ENCODE data around the gene ACSL6. TPM values are rescaled to one million over a fixed set of nuclear protein-coding genes. Genes with fewer than 3 reads are reported as not detected.

ACSL6 gene
- total and polyA plus RNA-seq, 2 experiments from 2014 or later = 1.7 to 2.4 TPM

DNA sequence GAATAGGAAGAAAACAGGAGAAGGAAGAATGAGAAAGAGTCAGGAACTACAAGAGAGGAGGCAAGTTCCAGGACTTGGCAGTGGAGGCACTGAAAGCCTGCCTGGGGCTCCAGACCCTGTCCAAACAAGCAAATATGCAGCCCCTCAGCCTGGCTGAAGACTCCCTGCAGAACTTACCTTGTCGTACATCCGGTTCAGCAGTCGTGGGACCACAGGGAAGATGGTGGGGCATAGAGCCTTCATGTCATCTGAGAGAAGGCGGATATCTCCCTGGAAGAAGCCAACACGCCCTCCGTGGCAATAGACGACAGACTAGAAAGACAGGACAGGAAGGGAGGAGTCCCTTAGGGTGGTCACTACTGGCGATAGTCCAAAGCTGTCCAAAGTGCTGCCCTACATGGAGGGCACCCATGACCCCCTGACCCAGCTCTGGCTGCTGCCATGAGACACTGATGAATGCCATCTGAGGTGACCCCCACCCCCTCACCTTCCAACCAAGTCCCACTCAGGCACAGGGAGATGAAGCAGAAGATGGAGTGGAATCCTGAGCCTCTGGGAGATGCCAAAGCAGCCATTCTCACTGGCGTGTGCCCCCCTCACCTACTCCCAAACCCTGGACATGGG, 38.3 kb downstream of the ACSL6 start:
- no peak overlapping the region for H3K4me2 ChIP-seq
- TF ChIP-seq EZH2phosphoT487 (IDR thresholded peaks at IDR 0.05; ENCODE audit: low read depth, severe bottlenecking, unreplicated experiment) (no peak), EZH2 (IDR thresholded peaks at IDR 0.05; ENCODE audit: borderline replicate concordance) (no peak)
- TF ChIP-seq, protein P1, sequence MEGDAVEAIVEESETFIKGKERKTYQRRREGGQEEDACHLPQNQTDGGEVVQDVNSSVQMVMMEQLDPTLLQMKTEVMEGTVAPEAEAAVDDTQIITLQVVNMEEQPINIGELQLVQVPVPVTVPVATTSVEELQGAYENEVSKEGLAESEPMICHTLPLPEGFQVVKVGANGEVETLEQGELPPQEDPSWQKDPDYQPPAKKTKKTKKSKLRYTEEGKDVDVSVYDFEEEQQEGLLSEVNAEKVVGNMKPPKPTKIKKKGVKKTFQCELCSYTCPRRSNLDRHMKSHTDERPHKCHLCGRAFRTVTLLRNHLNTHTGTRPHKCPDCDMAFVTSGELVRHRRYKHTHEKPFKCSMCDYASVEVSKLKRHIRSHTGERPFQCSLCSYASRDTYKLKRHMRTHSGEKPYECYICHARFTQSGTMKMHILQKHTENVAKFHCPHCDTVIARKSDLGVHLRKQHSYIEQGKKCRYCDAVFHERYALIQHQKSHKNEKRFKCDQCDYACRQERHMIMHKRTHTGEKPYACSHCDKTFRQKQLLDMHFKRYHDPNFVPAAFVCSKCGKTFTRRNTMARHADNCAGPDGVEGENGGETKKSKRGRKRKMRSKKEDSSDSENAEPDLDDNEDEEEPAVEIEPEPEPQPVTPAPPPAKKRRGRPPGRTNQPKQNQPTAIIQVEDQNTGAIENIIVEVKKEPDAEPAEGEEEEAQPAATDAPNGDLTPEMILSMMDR (IDR thresholded peaks at IDR 0.05; ENCODE audit: poor library complexity) = no peak
- no peaks in the 10 kb centered on the region for H3K9me3 ChIP-seq (ENCODE audit: low read depth)
- no peaks in the 10 kb centered on the region for H3K36me3 ChIP-seq (replicated peaks; ENCODE audit: insufficient read depth, low read depth)
- H3K27ac ChIP-seq = no peak overlapping the region
- WGBS (ENCODE audit: low lambda C conversion rate, missing lambda C conversion rate) = 90% methylated on average over 9 of the region's 9 CpGs
- H4K20me1 ChIP-seq (ENCODE audit: insufficient read depth, poor library complexity, severe bottlenecking) = no peaks in the 10 kb centered on the region
- peaks cover 8% of the 10 kb centered on the region for H3K4me1 ChIP-seq (ENCODE audit: insufficient read depth)
- no peaks in the 10 kb centered on the region for H3K9me2 ChIP-seq (replicated peaks; ENCODE audit: insufficient read depth)
- no peak overlapping the region for H2AFZ ChIP-seq
- H3K27me3 ChIP-seq = no peaks in the 10 kb centered on the region
- H3K4me3 ChIP-seq = no peak overlapping the region
- DNase-seq (ENCODE audit: low spot score) = no peak
- H3K79me2 ChIP-seq = no peaks in the 10 kb centered on the region

DNA sequence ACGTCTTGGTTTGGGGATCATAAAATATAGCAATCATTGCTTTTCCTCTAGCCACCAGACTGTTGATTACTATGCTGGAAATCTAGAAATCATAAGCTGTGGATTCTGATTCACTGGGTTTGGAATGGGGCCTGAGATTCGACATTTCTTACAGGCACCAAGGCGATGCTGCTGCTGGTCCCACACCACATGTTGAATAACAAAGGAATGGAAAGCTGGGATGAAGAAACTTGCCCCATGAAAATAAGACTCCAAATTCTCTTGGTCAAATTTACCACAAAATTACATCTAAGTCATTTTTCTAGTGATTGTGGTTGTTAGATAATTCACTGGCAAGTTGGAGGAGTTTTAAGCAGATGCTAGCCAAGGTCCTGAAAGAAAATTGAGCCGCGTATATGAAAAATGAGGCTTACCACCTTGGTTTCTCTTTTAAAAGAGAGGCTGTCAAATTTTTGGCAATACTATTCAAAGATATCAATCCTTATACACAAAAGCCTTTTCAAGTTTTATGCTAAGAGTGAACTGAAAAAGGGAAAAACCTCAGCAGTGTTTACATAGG, 43.0 kb downstream of the ACSL6 start:
- TF ChIP-seq, protein P1 (IDR thresholded peaks at IDR 0.05; ENCODE audit: poor library complexity) = no peak
- TF ChIP-seq EZH2phosphoT487 (IDR thresholded peaks at IDR 0.05; ENCODE audit: low read depth, severe bottlenecking, unreplicated experiment) (no peak), EZH2 (IDR thresholded peaks at IDR 0.05; ENCODE audit: borderline replicate concordance) (no peak)
- no peaks in the 10 kb centered on the region for H3K4me1 ChIP-seq (ENCODE audit: insufficient read depth)
- 92% methylated on average over 5 of the region's 5 CpGs for WGBS (ENCODE audit: low lambda C conversion rate, missing lambda C conversion rate)
- H3K36me3 ChIP-seq (replicated peaks; ENCODE audit: insufficient read depth, low read depth) = no peaks in the 10 kb centered on the region
- H3K4me2 ChIP-seq = no peak overlapping the region
- no peak overlapping the region for H2AFZ ChIP-seq
- no peaks in the 10 kb centered on the region for H3K9me3 ChIP-seq (ENCODE audit: low read depth)
- DNase-seq (ENCODE audit: low spot score) = no peak
- no peaks in the 10 kb centered on the region for H3K27me3 ChIP-seq
- no peaks in the 10 kb centered on the region for H3K79me2 ChIP-seq
- no peaks in the 10 kb centered on the region for H3K9me2 ChIP-seq (replicated peaks; ENCODE audit: insufficient read depth)
- H3K27ac ChIP-seq = no peak overlapping the region
- no peaks in the 10 kb centered on the region for H4K20me1 ChIP-seq (ENCODE audit: insufficient read depth, poor library complexity, severe bottlenecking)
- H3K4me3 ChIP-seq = no peak overlapping the region

GRCh38 chr5:131966551-131966950, 44.9 kb downstream of the ACSL6 start:
- WGBS (ENCODE audit: low lambda C conversion rate, missing lambda C conversion rate) = 94% methylated on average over 1 of the region's 1 CpG

More at GRCh38 chr5:131966551-131966950, 44.9 kb downstream of the ACSL6 start:
- Histone ChIP-seq H3K27me3 (no peaks in the 10 kb centered on the region), H3K4me3 (no peak overlapping the region), H3K9me3 (ENCODE audit: low read depth) (no peaks in the 10 kb centered on the region), H4K20me1 (ENCODE audit: insufficient read depth, poor library complexity, severe bottlenecking) (no peaks in the 10 kb centered on the region), H2AFZ (no peak overlapping the region), H3K27ac (no peak overlapping the region), H3K4me1 (ENCODE audit: insufficient read depth) (no peaks in the 10 kb centered on the region), H3K79me2 (no peaks in the 10 kb centered on the region), H3K4me2 (no peak overlapping the region), H3K9me2 (replicated peaks; ENCODE audit: insufficient read depth) (no peaks in the 10 kb centered on the region), H3K36me3 (replicated peaks; ENCODE audit: insufficient read depth, low read depth) (no peaks in the 10 kb centered on the region)
- no peak for TF ChIP-seq EZH2 (IDR thresholded peaks at IDR 0.05; ENCODE audit: borderline replicate concordance)
- TF ChIP-seq, protein P1 (IDR thresholded peaks at IDR 0.05; ENCODE audit: poor library complexity) = no peak
- no peak for DNase-seq (ENCODE audit: low spot score)

Measured in hepatocyte (in vitro differentiated cells).